GM23338 (cell line): ENCODE results near the gene MARK3.

Experiments
- CTCF ChIP-seq, 2 experiments: fragments of 200-600 bp in 1 of 2; sonication (generic) in 1 of 2; conservative IDR thresholded peaks; 2 replicates each; pipeline versions ENCODE4 v1.5.1 to v1.6.1; 2016 to 2017; ENCODE audit warnings: antibody characterized with exemption in 2 of 2, low read depth in 2 of 2, mild to moderate bottlenecking in 2 of 2, moderate library complexity in 1 of 2
- ETS1 ChIP-seq: IDR thresholded peaks from 2 replicates; pipeline ENCODE4 v1.6.1; 2016; ENCODE audit warnings: antibody characterized with exemption
- EZH2 ChIP-seq: fragments of 200-600 bp; sonication (generic); IDR thresholded peaks from one replicate; pipeline ENCODE4 v1.8.0; 2017; ENCODE audit warnings: antibody characterized with exemption, mild to moderate bottlenecking, low read depth; ENCODE audit not compliant: unreplicated experiment
- ZNF462 ChIP-seq: fragments of 250-450 bp; sonication (Bioruptor Pico); IDR thresholded peaks from 2 replicates; pipeline ENCODE4 v1.5.0; 2020; ENCODE audit warnings: mild to moderate bottlenecking, moderate library complexity

DNA sequence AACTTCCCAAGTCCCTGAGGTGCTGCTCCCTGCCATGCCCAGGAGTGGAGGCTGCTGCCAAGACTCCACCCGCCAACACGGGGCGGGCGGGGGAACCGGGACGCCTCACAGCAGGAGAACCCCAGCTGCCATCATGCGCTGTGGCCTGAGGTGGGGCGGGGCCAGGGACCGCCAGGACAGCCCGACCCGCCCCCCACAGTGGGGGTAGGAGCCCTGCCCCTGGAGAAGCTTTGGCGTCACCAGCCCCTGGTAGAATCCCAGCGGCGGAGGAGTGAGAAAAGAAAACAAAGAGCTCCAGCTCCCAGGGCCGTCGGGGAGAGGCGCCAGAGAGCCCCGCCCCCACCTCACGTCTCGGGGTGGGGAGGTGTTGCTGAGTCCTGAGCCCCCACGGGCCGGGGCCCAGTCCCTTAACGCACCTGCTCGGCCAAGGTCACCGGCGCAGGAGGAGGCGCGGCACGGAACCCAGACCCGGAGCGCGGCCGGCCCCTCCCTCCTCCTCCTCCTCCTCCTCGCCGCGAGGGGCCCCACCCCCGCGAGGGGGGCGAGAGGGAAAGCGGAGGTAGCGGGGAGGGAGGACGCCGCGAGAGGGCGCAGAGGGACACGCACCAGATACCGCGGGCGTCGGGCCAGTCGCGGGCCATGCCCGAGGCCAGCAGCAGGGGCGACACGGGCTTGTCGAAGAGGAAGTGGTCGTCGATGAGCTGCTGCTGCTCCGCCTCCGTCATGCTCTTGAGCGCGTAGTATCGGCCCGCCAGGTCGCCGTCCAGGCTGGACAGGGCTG, 135.6 kb downstream of the MARK3 start:
- TF ChIP-seq CTCF (conservative IDR thresholded peaks at IDR 0.05; ENCODE audit: low read depth in 2 of 2) = peak; percentile 30 to 64; a peak in 3 of 4 replicates
- TF ChIP-seq ETS1 = no peak
- TF ChIP-seq EZH2 = no peak
- TF ChIP-seq ZNF462 (CRISPR knock-in tag) = no peak
